GM19025 (cell line): ENCODE results near the gene TBXA2R.
"Not testable (repeated sequence)": the region's sequence is repeated elsewhere in the genome, so short reads cannot be mapped to it uniquely, and the experiment has no call there.

Experiments used
- ATAC-seq: cut with Tn5 transposase; IDR thresholded peaks from one replicate; pipeline ENCODE4 v1.9.1; 2021; ENCODE audit warnings: mild to moderate bottlenecking, low read depth, moderate library complexity; ENCODE audit not compliant: unreplicated experiment

Gene TBXA2R

DNA sequence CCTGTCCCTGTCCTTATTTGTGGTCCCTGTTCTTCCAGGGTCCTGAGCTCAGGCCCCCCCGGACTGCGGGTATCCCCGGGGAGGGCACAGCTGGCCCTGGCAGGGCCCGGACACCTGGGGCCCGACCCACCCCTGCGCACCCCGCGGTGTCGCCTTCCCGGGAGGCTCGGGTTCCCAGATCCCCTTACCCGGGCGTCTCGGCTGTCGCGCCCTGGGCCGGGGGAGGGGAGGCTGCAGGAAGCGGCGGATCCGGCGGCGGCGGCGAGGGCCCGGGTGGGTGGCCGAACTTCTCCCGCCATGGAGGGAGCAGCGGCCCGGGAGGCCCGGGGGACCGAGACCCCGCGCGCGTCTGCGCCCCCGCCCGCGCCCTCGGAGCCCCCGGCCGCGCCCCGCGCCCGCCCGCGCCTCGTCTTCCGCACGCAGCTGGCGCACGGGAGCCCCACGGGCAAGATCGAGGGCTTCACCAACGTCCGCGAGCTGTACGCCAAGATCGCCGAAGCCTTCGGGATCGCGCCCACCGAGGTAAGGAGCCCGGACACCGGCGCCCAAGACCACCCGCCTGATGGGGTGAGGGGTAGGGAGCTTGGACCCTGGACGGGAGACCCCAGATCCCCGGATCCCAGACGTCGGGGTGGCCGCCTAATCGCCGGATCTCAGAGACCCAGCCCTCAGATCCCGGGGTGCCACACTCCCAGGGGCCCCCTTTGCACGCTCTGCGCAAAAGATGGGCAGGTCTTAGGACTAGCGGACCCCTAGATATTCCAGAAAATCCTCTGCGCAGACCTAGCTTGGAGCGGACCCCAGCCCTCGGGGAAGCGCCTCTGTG is 21.2 kb downstream of the TBXA2R start, which contains the start of gene GIPC3:
GIPC3 (plus strand) TSS at position 178 of the 826 bp plus-strand sequence; CDS start at position 298, 120 bp downstream.
- ATAC-seq: no peak

DNA sequence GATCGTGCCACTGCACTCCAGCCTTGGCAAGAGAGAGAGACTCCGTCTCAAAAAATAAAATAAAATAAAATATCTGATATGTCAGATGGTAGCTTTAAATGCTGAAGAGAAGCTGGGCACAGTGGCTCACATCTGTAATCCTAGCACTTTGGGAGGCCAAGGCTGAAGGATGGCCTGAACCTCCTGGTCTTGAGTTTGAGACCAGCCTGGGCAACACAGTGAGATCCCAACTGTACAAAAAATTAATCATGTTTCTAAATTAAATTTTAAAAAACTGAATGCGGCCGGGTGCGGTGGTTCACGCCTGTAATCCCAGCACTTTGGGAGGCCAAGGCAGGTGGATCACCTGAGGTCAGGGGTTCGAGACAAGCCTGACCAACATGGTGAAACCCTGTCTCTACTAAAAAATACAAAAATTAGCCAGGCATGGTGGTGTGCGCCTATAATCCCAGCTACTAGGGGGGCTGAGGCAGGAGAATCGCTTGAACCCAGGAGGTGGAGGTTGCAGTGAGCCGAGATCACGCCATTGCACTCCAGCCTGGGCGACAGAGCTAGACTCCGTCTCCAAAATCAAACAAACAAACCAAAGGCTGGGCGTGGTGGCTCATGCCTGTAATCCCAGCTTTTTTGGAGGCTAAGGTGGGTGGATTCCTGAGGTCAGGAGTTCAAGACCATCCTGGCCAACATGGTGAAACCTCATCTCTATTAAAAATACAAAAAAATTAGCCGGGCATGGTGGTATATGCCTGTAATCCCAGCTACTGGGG is 22.5 kb downstream of the TBXA2R start:
- not testable (repeated sequence) for ATAC-seq

DNA sequence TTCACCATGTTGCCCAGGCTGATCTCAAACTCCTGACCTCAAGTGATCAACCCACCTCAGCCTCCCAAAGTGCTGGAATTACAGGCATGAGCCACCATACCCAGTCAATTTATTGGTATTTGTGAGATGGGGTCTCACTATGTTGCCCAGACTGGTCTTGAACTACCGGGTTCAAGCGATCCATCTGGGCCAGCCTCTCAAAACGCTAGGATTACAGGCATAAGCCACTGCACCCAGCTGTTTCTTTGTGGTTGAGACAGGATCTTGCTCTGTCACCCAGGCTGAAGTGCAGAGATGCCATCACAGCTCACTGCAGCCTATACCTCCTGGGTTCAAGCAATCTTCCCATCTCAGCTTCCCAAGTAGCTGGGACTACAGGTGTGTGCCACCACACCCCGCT is 24.9 kb downstream of the TBXA2R start:
- not testable (repeated sequence) for ATAC-seq

DNA sequence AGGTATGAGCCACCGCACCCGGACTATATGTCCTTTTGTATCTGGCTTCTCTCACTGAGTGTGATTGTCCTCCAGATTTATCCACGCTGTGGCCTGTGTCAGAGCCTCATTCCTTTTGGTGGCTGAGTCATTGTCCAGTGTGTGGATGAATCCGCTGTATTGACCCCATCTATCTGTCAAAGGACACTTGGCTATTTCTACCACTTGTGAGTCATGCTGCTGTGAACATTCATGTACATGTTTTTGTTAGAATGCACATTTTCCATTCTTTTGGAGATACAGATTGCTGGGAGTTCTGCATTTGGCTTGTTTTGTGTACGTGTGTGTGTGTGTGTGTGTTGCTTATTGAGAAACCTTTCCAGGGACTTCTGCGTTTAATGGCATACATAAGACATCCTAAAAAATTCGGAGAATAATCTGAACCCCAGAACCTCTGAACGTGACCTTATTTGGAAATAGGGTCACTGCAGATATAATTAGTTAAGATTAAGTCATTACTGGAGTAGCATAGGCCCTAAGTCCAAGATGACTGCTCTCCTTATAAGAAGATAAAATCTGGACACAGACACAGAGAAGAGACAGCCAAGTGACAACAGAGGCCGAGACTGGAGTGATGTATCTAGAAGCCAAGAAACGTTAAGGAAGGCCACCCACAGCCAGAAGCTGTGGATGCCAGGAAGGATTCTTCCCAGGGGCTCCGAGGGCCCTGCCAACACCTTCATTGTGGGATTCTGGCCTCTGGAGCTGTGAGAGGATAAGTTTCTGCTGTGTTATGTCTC is 26.3 kb downstream of the TBXA2R start:
- no peak for ATAC-seq

- no peak for ATAC-seq
Observed at GRCh38 chr19:3578390-3578789, 28.3 kb downstream of the TBXA2R start.

DNA sequence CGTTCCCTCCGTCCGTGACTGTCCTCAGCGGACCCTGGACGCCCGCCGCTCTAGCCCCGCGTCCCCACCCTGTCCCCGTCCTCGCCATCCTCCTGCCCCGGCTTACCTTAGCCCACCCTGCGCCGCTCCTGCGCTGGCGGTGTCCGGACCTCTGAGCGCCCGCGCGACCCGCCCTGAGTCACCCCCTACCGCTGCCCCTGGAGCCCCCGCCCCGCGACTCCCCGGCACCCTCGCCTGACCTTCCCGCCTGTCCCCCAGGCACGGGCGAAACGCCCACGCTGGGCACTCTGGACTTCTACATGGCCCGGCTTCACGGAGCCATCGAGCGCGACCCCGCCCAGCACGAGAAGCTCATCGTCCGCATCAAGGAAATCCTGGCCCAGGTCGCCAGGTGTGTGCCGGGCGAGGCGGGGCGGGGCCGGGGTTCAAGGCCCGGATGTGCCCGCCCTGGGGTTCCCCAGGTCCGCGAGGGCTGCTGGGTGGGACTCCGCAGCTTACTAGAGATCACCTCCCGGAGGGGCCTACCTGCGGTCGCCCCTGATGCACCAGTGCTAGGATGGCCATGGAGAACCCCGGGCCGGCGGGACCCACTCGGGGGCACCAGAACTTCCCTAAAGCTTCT is 28.8 kb downstream of the TBXA2R start:
- no peak for ATAC-seq

- ATAC-seq: no peak
Observed at GRCh38 chr19:3576696-3577443, 29.8 kb downstream of the TBXA2R start.

DNA sequence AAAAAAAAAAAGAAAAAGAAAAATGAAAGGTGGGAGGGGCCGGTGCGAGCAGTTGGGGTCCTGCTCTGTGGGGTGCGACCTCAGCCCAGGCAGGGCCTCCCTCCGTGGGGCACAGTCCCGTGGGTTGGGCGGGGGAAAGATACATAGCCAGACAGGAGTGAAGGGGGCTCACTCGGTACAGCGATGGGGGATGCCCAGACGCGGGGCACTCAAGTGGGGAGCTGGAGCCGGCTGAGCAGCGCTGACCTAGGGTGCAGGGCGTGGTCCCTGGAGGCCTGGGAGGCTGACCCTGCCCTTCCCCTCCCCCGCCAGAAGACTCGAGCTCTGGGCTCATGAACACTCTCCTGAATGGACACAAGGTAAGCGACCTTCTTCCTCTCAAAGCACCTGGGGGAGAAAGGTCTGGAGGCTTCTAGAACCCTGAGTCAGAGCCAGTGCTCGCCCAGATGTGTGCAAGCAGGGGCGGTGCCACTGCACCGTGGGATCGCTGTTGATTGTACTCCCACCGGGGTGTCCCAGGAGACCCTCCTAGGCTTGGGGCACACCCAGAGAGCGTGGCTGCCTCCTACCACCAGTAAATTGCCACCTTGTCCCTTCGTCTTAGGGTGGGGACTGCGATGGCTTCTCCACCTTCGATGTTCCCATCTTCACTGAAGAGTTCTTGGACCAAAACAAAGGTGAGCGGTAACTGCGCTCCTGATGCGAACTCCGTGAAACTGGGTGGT is 30.6 kb downstream of the TBXA2R start:
- no peak for ATAC-seq

DNA sequence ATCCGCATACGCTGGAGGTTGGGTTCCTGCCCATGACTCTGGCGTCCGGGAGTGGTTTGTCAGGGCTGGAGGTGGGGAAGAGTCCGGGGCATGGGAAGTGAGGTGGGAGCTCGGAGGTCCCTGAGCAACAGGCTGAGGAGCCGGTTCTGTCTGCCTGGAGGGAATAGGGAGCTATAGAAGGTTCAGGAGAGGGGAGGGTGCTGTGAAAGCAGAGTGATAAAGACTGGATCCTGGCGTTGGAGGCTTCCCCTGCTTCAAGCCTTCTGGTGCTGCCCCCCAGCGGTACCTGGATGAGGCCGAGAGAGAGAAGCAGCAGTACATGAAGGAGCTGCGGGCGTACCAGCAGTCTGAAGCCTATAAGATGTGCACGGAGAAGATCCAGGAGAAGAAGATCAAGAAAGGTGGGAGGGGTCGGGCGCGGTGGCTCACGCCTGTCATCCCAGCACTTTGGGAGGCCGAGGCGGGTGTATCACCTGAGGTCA is 31.4 kb downstream of the TBXA2R start:
- no peak for ATAC-seq

GRCh38 chr19:3573858-3574637 is 32.6 kb downstream of the TBXA2R start:
- no peak for ATAC-seq

DNA sequence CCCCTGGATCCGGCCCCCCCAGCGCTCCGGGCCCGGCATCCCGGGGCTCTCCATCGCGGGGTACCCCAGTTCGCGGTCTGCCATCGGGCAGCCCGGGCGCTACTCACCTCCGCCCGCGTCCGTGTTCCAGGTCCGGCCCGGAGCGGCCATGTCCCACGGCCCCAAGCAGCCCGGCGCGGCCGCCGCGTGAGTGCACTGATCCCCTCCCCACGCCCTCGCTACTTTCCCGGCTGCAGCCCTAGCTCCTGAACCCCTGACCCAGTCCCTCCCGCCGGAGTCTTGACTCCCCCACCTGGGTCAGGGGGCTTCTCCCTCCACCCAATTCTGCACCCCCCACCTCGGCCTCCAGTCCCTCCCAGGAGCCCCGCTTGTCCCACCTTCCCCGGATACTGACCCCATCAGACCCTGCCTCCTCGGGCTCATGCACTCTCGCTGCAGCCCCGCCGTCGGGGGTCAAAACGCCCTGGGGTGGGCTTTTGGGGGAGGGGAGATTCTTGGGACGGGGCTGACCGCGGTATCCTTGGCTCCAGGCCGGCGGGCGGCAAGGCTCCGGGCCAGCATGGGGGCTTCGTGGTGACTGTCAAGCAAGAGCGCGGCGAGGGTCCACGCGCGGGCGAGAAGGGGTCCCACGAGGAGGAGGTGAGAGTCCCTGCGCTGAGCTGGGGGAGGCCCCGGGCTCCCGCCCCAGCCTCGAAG is 33.4 kb downstream of the TBXA2R start:
- ATAC-seq: no peak

GRCh38 chr19:3572855-3573161 is 33.9 kb downstream of the TBXA2R start, which contains the start of gene HMG20B:
Gene HMG20B (plus strand): TSS chr19:3572944. CDS start chr19:3573310, 366 bp downstream.
- ATAC-seq: no peak

DNA sequence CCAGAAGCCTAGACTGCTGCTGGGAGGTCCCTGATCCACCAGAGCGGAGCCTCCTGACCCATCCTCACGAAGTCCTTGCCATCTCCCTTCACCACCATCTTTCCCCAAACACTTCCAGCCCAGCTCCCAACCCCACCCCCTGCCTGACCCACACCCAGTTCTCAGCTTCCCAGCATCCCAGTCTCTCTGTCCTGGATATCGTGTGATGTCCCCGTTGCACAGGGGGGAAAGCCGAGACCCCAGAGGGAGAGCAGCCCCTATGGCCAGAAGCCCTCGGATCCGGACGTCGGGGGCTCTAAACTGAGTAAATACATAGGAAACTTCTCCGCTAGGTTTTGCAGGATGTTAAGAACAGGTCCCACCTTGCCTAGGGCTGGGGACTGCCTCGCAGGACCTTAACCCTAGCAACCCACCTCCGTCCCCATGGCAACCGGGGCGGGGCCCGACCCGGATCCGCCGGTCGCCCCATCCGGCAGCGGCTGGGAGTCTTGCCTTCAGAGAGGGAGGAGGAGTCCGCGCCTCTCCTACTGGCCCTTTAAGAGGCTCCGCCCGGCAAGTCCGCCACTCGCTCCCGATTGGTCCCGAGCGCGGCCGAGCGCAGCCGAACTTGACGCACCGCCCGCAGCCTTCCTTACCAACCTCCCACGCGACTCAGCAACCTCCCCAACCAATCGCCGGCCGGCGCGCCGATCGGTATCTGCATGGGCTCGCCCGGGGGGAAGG is 34.4 kb downstream of the TBXA2R start:
- peak; percentile 95 for ATAC-seq

DNA sequence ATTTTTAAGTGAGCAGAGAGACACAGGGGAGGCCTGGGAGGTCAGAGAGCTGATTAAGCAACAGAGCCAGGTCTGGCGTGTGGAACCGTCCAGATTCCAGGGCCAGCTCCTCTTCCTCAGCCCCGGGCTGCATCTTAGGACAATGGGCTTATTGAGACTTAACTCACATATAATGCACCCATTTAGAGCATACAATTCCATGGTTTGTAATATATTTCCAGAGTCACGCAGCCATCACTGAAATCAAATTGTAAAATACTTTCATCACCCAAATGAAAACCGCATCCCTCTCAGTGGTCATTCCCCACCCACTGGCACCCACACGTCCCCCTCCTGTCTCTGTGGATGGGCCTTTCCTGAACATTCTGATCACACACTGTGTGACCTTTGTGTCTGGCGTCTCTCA is 36.1 kb downstream of the TBXA2R start:
- no peak for ATAC-seq

- ATAC-seq: not testable (repeated sequence)
Observed at GRCh38 chr19:3570042-3570441, 36.6 kb downstream of the TBXA2R start.

GRCh38 chr19:3565139-3565538 is 41.5 kb downstream of the TBXA2R start:
- ATAC-seq: no peak
